Cardiac muscle cell (in vitro differentiated cells and primary cell): ENCODE measurements around the gene PCDHGB6. TPM values are rescaled to one million over a fixed set of nuclear protein-coding genes. Genes with fewer than 3 reads are reported as not detected.

ENCODE experiments used
- DNase-seq, 2 donors: peaks; one replicate each; pipeline versions ENCODE4 v3.0.0 to v3.0.0-alpha.2; 2010 to 2017; ENCODE audit warnings: low read depth in 1 of 2, low spot score in 1 of 2
- H3K27ac ChIP-seq: fragments of 200-600 bp; sonication (generic); 2 replicates; pipeline ENCODE4 v1.5.1; 2016
- H3K27me3 ChIP-seq: fragments of 200-600 bp; sonication (generic); 2 replicates; pipeline ENCODE4 v1.6.0; 2016; ENCODE audit warnings: control low read depth
- H3K36me3 ChIP-seq: fragments of 200-600 bp; sonication (generic); 2 replicates; pipeline ENCODE4 v1.5.1; 2016; ENCODE audit warnings: control low read depth
- H3K4me1 ChIP-seq: fragments of 200-600 bp; sonication (generic); 2 replicates; pipeline ENCODE4 v1.8.1; 2017; ENCODE audit warnings: low read depth, mild to moderate bottlenecking, mixed run types
- H3K4me3 ChIP-seq: fragments of 200-600 bp; sonication (generic); 2 replicates; pipeline ENCODE4 v1.5.1; 2016; ENCODE audit warnings: mild to moderate bottlenecking
- H3K9me3 ChIP-seq: fragments of 200-600 bp; sonication (generic); 2 replicates; pipeline ENCODE4 v1.5.1; 2017; ENCODE audit warnings: low read depth, mild to moderate bottlenecking, control low read depth
- CTCF ChIP-seq: IDR thresholded peaks from 2 replicates; pipeline ENCODE4 v1.5.1; 2012; ENCODE audit warnings: low read depth, mild to moderate bottlenecking, low read length
- polyA plus RNA-seq: library from polyadenylated mRNA; unstranded; fragments of >200 nt; fragmentation: Nextera tagmentation; extraction: Ambion mirVana; gene quantifications from 2 replicates; pipeline ENCODE4 v1.2.1, GENCODE V29; 2016
- total RNA-seq: library from RNA; depleted of rRNA; stranded (reverse); fragments of >200 nt; gene quantifications from 2 replicates; pipeline ENCODE4 v1.2.3, GENCODE V29; 2016

PCDHGB6 gene
- total and polyA plus RNA-seq, 2 experiments from 2014 or later = 26.1 to 48.6 TPM

DNA sequence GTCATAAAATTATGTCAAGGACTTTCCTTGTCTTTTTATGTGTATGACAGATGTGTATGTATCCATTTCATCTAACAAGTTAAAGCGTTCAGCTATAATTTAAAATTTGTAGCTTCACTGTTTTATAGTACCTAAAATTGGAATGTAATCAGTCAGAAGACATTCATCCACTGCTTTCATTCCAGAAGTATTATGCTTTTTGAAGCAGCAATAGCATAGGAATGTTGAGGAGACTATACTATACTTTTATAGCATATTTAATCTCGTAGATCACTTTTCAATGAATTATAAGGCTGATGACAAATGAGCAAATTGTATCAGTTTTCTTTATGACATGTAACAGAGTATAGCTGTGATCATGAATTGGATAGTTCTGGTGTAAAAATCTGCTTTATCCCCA is 29.4 kb downstream of the PCDHGB6 start:
- Histone ChIP-seq H3K9me3 (no peaks in the 10 kb centered on the region), H3K27ac (no peak overlapping the region), H3K4me3 (no peak overlapping the region), H3K36me3 (no peaks in the 10 kb centered on the region), H3K27me3 (no peaks in the 10 kb centered on the region), H3K4me1 (no peaks in the 10 kb centered on the region)
- no peak for DNase-seq
- no peak for TF ChIP-seq CTCF

GRCh38 chr5:141439411-141440141 is 31.8 kb downstream of the PCDHGB6 start:
- Histone ChIP-seq H3K9me3 (no peaks in the 10 kb centered on the region), H3K27ac (no peak overlapping the region), H3K4me1 (no peaks in the 10 kb centered on the region), H3K36me3 (no peaks in the 10 kb centered on the region), H3K27me3 (no peaks in the 10 kb centered on the region), H3K4me3 (no peak overlapping the region)
- no peak for TF ChIP-seq CTCF
- no peak for DNase-seq

DNA sequence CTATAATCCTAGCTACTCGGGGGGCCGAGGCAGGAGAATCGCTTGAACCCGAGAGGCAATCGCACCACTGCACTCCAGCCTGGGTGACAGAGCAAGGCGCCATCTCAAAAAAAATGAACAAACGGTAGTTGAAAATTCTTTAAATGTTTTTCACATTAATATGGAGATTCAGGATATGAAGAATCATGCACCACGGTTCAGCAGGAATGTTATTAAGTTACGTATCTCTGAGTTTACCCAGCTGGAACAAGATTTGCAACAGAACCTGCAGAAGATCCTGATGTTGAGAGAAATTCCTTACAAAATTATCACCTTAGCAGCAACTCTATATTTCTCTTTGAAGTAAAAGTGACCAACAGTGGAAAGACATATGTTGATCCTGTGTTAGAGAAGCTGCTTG is 32.5 kb downstream of the PCDHGB6 start:
- TF ChIP-seq CTCF = no peak
- no peak for DNase-seq

DNA sequence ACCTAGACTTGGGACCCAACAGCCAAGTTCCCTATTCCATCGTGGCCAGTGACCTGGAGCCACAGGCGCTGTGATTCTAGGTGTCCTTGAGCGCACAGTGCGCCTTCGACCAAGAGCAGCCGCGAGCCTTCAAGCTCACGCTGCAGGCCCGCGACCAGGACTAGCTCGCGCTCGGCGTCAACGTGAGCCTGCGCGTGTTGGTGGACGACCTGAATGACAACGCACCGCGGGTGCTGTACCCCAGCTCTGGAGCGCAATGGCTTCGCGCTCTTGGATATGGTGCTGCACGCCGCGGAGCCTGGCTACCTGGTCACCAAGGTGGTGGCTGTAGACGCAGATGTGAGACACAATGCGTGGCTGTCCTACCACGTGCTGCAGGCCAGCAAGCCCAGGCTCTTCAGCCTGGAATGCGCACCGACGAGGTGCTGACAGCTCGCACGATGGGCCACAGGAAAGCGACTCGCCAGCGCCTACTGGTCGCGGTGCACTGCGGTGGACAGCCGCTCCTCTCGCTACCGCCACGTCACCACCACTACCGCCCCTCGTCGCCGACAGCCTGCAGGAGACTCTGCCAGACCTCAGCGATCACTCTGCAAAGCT is 33.9 kb downstream of the PCDHGB6 start:
- no peak for TF ChIP-seq CTCF
- Histone ChIP-seq H3K4me3 (no peak overlapping the region), H3K36me3 (no peaks in the 10 kb centered on the region), H3K4me1 (no peaks in the 10 kb centered on the region), H3K9me3 (no peaks in the 10 kb centered on the region), H3K27me3 (no peaks in the 10 kb centered on the region), H3K27ac (no peak overlapping the region)
- DNase-seq = no peak

More for the DNA sequence above, 32.5 kb downstream of the PCDHGB6 start:
- Histone ChIP-seq H3K27ac (no peak overlapping the region), H3K4me3 (no peak overlapping the region), H3K36me3 (no peaks in the 10 kb centered on the region), H3K9me3 (no peaks in the 10 kb centered on the region), H3K27me3 (no peaks in the 10 kb centered on the region), H3K4me1 (no peaks in the 10 kb centered on the region)

Other genes starting within 250 kb of the PCDHGB6 start
Only the 30 nearest of the 37 such genes appear.
- gene PCDHB10, start 215.7 kb upstream of the PCDHGB6 start, total RNA-seq = 8.8 and 10.9 TPM in 2 replicates
- 7.8 and 9.0 TPM in 2 replicates for gene PCDHB10, start 215.7 kb upstream of the PCDHGB6 start, polyA plus RNA-seq
- 4.7 and 8.6 TPM in 2 replicates for gene PCDHB11, start 208.4 kb upstream of the PCDHGB6 start, total RNA-seq
- gene PCDHB11, start 208.4 kb upstream of the PCDHGB6 start, polyA plus RNA-seq = 2.4 and 3.1 TPM in 2 replicates
- gene PCDHB12, start 199.3 kb upstream of the PCDHGB6 start, total RNA-seq = 9.5 and 17.7 TPM in 2 replicates
- gene PCDHB12, start 199.3 kb upstream of the PCDHGB6 start, polyA plus RNA-seq = 2.1 and 3.5 TPM in 2 replicates
- 7.8 and 8.4 TPM in 2 replicates for gene PCDHB13, start 194.1 kb upstream of the PCDHGB6 start, total RNA-seq
- gene PCDHB13, start 194.1 kb upstream of the PCDHGB6 start, polyA plus RNA-seq = 1.3 and 3.1 TPM in 2 replicates
- 17.3 and 21.2 TPM in 2 replicates for gene PCDHB14, start 184.7 kb upstream of the PCDHGB6 start, total RNA-seq
- gene PCDHB14, start 184.7 kb upstream of the PCDHGB6 start, polyA plus RNA-seq = 8.1 and 11.8 TPM in 2 replicates
- gene PCDHB15, start 162.6 kb upstream of the PCDHGB6 start, total RNA-seq = 21.3 and 32.4 TPM in 2 replicates
- gene PCDHB15, start 162.6 kb upstream of the PCDHGB6 start, polyA plus RNA-seq = 13.3 and 19.3 TPM in 2 replicates
- 0.42 TPM in 1 of 2 replicates, not detected in the other for gene SLC25A2, start 104.0 kb upstream of the PCDHGB6 start, total RNA-seq
- gene SLC25A2, start 104.0 kb upstream of the PCDHGB6 start, polyA plus RNA-seq = not detected in 2 replicates
- gene TAF7, start 87.2 kb upstream of the PCDHGB6 start, total RNA-seq = 93.8 and 124 TPM in 2 replicates
- 165 and 215 TPM in 2 replicates for gene TAF7, start 87.2 kb upstream of the PCDHGB6 start, polyA plus RNA-seq
- 1.7 and 2.3 TPM in 2 replicates for gene PCDHGA1, start 77.5 kb upstream of the PCDHGB6 start, total RNA-seq
- 0.40 and 1.2 TPM in 2 replicates for gene PCDHGA1, start 77.5 kb upstream of the PCDHGB6 start, polyA plus RNA-seq
- gene PCDHGA2, start 69.3 kb upstream of the PCDHGB6 start, total RNA-seq = 0.95 and 1.8 TPM in 2 replicates
- 0.18 and 1.1 TPM in 2 replicates for gene PCDHGA2, start 69.3 kb upstream of the PCDHGB6 start, polyA plus RNA-seq
- 1.5 and 3.2 TPM in 2 replicates for gene PCDHGA3, start 64.2 kb upstream of the PCDHGB6 start, total RNA-seq
- 1.4 and 2.2 TPM in 2 replicates for gene PCDHGA3, start 64.2 kb upstream of the PCDHGB6 start, polyA plus RNA-seq
- gene PCDHGB1, start 57.9 kb upstream of the PCDHGB6 start, total RNA-seq = 1.8 and 3.7 TPM in 2 replicates
- gene PCDHGB1, start 57.9 kb upstream of the PCDHGB6 start, polyA plus RNA-seq = 0.32 and 0.46 TPM in 2 replicates
- 1.5 and 1.8 TPM in 2 replicates for gene PCDHGA4, start 53.0 kb upstream of the PCDHGB6 start, total RNA-seq
- 0.20 and 0.32 TPM in 2 replicates for gene PCDHGA4, start 53.0 kb upstream of the PCDHGB6 start, polyA plus RNA-seq
- 2.7 and 3.0 TPM in 2 replicates for gene PCDHGB2, start 48.0 kb upstream of the PCDHGB6 start, total RNA-seq
- 1.0 and 2.8 TPM in 2 replicates for gene PCDHGB2, start 48.0 kb upstream of the PCDHGB6 start, polyA plus RNA-seq
- 1.1 and 1.2 TPM in 2 replicates for gene PCDHGA5, start 43.9 kb upstream of the PCDHGB6 start, total RNA-seq
- gene PCDHGA5, start 43.9 kb upstream of the PCDHGB6 start, polyA plus RNA-seq = 0.09 TPM in 1 of 2 replicates, not detected in the other
- 0.71 and 1.2 TPM in 2 replicates for gene PCDHGB3, start 37.8 kb upstream of the PCDHGB6 start, total RNA-seq
- 0.27 TPM in 1 of 2 replicates, not detected in the other for gene PCDHGB3, start 37.8 kb upstream of the PCDHGB6 start, polyA plus RNA-seq
- gene PCDHGA6, start 34.1 kb upstream of the PCDHGB6 start, total RNA-seq = 0.66 and 0.88 TPM in 2 replicates
- gene PCDHGA6, start 34.1 kb upstream of the PCDHGB6 start, polyA plus RNA-seq = not detected in 2 replicates
- 1.0 and 1.2 TPM in 2 replicates for gene PCDHGA7, start 25.3 kb upstream of the PCDHGB6 start, total RNA-seq
- 0.20 TPM in 1 of 2 replicates, not detected in the other for gene PCDHGA7, start 25.3 kb upstream of the PCDHGB6 start, polyA plus RNA-seq
- gene PCDHGB4, start 20.3 kb upstream of the PCDHGB6 start, total RNA-seq = 17.4 and 23.5 TPM in 2 replicates
- 9.9 and 12.5 TPM in 2 replicates for gene PCDHGB4, start 20.3 kb upstream of the PCDHGB6 start, polyA plus RNA-seq
- 2.3 and 2.5 TPM in 2 replicates for gene PCDHGA8, start 15.4 kb upstream of the PCDHGB6 start, total RNA-seq
- 0.37 and 1.0 TPM in 2 replicates for gene PCDHGA8, start 15.4 kb upstream of the PCDHGB6 start, polyA plus RNA-seq
- gene PCDHGB5, start 10.1 kb upstream of the PCDHGB6 start, total RNA-seq = 1.2 and 2.6 TPM in 2 replicates
- gene PCDHGB5, start 10.1 kb upstream of the PCDHGB6 start, polyA plus RNA-seq = 0.66 TPM in 1 of 2 replicates, not detected in the other
- gene PCDHGA9, start 5.2 kb upstream of the PCDHGB6 start, total RNA-seq = 1.1 and 1.8 TPM in 2 replicates
- gene PCDHGA9, start 5.2 kb upstream of the PCDHGB6 start, polyA plus RNA-seq = 0.04 and 0.70 TPM in 2 replicates
- 4.5 and 7.3 TPM in 2 replicates for gene PCDHGA10, start 5.0 kb downstream of the PCDHGB6 start, total RNA-seq
- gene PCDHGA10, start 5.0 kb downstream of the PCDHGB6 start, polyA plus RNA-seq = 1.1 and 1.4 TPM in 2 replicates
- gene PCDHGB7, start 9.7 kb downstream of the PCDHGB6 start, total RNA-seq = 11.3 and 19.9 TPM in 2 replicates
- gene PCDHGB7, start 9.7 kb downstream of the PCDHGB6 start, polyA plus RNA-seq = 8.4 and 12.3 TPM in 2 replicates
- 3.6 and 5.0 TPM in 2 replicates for gene PCDHGA11, start 13.0 kb downstream of the PCDHGB6 start, total RNA-seq
- 0.64 and 1.7 TPM in 2 replicates for gene PCDHGA11, start 13.0 kb downstream of the PCDHGB6 start, polyA plus RNA-seq
- gene PCDHGA12, start 22.5 kb downstream of the PCDHGB6 start, total RNA-seq = 1.7 and 6.1 TPM in 2 replicates
- 0.45 and 0.52 TPM in 2 replicates for gene PCDHGA12, start 22.5 kb downstream of the PCDHGB6 start, polyA plus RNA-seq
- gene PCDHGC3, start 67.9 kb downstream of the PCDHGB6 start, total RNA-seq = 23.6 and 29.9 TPM in 2 replicates
- 23.0 and 29.8 TPM in 2 replicates for gene PCDHGC3, start 67.9 kb downstream of the PCDHGB6 start, polyA plus RNA-seq
- 1.1 and 7.9 TPM in 2 replicates for gene PCDHGC4, start 77.0 kb downstream of the PCDHGB6 start, total RNA-seq
- gene PCDHGC4, start 77.0 kb downstream of the PCDHGB6 start, polyA plus RNA-seq = 0.84 and 2.9 TPM in 2 replicates
- 0.74 and 2.2 TPM in 2 replicates for gene PCDHGC5, start 81.1 kb downstream of the PCDHGB6 start, total RNA-seq
- not detected in 2 replicates for gene PCDHGC5, start 81.1 kb downstream of the PCDHGB6 start, polyA plus RNA-seq
- 17.1 and 24.4 TPM in 2 replicates for gene DIAPH1, start 211.0 kb downstream of the PCDHGB6 start, total RNA-seq
- 24.0 and 31.0 TPM in 2 replicates for gene DIAPH1, start 211.0 kb downstream of the PCDHGB6 start, polyA plus RNA-seq